GM18873 (cell line): Measurements from ENCODE around the gene FHDC1.

ENCODE experiments used
- ATAC-seq: cut with Tn5 transposase; IDR thresholded peaks from one replicate; pipeline ENCODE4 v1.9.1; 2021; ENCODE audit warnings: mild to moderate bottlenecking, moderate library complexity, moderate number of reproducible peaks; ENCODE audit not compliant: unreplicated experiment, low FRiP score

FHDC1 gene

DNA sequence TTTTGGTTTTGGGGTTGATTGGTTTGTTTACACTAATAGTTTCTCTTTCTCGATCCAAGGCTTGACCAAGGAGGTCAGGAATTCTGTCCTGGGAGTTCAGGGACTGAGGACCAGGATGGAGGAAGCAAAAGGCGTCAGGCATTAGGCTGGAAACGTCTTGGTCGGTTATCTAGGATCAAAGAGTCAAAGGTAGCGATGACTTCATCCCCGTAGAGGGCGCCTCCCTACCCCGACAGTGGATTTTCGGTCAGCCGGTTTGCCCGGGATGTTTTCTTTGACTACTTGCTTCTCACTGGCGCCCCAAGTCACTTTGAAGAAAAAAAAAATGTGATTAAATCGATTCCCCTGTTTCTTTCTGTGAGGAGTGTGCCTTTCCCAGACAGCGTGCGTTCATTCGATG lies 980 bp upstream of the FHDC1 start:
- ATAC-seq: no peak

DNA sequence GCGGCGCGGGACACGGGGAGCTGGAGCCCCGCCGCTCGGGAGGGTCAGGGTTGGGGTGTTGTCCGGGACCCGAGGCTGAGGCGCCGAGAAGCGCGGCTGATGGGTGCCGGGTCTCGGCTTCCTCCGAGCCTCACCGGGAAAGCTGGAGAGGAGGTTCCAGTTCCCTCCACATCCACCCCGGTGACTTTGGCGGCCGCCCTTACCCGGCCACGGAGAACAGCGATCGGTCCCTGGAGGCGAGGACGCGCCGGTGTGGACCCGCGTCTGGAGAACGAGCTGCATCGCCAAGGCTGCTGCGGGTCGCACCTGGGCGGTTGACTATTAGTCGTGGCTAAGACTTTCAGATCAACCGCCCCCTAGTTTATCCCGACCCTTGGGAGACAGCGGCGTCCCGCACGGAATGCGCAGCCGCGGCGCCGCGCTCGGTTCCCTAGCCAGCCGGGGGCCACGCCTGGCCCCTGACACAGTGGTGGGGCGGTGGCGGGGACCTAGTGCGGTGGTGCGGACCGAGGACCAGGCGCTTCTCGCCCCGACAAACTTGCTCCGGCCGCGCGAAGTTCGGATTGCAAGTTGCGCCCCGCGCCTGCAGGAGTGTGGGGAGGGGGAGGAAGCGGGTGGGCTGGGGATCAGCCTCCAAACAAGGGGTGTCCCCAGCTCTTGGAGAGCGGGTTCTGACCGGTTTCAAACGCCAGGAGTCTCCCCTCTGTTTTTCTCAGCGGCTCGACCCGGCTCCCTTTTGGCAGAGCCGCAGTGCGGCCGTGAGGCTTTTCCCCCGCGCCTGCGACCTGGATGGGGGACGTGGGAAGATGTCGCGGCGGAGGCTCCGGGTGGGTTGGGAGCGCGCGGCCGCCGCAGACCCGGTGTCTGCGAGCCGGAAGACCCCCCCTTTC lies 568 bp downstream of the FHDC1 start:
- ATAC-seq: no peak

DNA sequence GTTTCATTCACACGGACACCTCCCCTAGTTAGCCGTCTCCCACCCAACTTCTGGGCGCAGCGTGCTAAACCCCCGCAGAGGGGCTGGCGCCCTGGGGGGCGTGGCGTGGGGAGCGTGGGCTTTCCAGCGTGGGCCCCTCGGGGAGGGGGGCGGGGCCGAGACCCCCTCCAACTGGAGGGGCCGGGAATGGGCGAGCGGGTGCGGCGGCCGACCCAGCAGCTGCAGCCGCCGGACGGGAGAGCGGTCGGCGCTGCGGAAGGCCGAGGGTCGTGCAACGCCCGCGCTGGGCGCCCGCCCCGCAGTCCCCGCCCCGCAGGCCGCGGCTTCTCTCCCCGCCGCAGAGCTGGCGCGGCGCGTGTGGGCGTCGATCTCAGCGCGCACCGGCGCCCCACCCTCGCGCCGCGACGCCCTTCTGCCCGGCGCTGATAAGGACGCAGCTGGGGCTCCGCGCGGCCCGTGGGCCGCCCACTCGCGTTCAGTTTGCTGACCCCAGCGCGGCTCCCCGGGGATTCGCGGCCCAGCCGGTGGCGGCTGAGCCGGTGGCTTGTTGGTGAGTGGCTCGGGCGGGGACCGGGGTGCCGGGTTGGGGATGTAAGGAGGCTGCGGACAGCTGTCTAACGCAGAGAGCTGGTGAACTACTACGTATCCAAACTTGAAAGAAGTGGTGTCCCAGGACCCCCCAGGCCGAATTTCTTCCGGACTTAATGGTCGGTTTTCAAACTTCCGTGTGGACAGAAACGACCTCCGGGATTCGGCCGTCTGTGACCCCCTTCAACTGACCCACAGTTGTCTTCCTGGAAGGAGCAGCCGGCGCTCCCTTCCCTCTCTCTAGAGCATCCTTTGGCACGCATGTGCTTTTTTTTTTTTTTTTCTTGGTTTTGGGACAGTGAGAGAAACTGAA lies 1.5 kb downstream of the FHDC1 start:
- ATAC-seq: no peak

DNA sequence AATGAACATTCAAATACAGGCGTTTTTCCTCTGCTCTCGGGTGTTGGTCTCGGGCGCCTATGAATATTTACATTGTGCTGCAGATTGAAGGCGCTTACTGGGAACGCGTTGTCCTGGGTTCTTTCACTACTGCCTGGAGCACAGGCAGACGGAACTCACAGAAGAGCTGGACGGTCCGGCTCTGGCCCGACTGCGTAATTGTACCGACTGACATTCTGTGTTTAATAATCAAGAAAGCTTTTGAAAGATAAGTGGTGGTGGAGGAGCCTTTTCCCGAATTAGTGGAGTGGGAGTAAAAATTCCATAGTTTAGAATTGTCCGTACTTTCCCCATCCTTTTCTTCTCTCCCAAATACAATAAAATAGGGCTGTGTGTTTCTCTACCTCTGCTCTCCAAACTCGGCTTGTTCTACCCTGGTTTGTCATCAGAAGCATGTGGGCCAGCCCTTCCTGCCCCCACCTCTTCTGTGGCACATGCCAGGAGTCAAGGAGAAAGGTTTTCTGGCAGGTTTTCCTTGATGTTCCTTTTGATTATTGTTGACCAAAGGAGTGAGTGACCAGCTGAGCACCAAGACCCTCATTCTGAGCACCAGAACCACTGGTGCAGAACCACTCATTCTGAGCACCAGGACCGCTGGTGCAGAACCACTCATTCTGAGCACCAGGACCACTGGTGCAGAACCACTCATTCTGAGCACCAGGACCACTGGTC lies 2.3 kb downstream of the FHDC1 start:
- ATAC-seq: no peak

DNA sequence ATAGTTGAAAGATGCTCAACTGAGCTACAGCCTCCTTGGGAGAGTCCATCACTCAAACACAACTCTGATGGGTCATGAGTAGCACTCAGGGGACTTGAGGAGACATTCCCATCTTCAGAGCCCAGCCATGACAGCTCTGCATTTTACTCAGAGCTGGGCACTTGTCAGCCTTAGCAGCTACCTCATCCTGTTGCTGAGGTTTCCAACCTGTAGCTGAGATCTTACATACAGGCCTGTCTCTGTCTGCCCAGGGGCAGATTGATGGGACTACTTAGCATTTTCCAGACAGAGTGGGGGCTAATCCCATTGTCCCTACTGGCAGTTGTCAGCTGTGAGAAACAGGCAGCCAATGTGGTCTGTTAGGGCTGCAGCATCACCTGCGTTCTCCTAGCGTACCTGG lies 3.5 kb downstream of the FHDC1 start:
- ATAC-seq: no peak

DNA sequence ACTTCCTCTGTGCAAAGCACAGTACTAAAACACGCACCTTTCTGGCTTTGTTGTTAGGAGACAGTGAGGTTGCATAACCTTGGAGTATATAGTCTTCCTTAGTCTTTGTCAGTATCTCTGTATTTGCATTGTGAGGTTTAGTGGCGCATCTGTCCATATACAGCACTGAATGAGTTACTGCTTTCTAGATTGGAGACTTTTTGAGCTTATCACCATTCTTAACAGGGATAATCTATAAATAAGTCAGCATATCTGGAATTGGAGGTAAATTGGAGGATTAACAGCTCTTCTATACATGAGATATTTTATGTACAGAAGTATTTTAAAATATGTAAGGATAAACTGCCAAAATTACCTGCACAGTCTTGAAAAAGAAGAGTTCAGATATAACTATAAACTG lies 4.3 kb downstream of the FHDC1 start:
- ATAC-seq: no peak

DNA sequence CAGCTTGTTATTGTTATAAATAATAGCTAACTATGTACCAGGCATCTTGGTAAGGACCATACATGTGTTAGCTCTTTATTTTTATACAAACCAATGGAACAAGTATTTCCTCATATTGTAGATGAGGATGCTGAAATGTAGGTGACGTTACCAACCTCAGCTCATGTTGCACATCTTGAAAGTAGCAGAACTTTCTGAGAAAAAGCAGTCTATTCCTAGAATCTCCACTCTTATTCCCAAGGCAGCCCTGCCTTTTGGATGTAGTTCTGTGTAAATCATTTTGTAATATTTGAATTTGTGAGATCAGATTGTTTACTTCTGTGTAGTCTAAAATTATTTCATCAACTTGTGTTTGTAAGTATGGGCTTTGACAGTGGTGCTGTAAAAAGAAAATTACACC lies 5.3 kb downstream of the FHDC1 start:
- no peak for ATAC-seq

DNA sequence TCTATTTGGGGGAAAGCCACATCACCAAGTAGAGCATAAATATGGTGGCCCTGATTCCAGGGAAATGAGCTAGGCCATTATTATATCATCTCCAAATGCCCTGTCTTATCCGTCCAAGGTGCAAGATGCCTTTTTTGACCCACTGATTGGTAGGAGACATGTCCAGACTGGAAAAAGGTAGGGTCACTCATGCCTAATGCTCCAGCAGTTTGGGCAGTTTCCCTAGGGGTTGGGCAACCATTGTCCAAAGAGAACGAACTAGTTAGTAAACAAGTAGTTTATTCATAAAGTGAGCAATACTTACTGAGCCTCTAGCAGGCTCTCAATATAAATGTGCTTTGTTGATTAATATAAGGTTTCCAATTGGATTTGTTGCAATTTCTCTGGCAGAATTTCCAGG lies 6.2 kb downstream of the FHDC1 start:
- no peak for ATAC-seq

DNA sequence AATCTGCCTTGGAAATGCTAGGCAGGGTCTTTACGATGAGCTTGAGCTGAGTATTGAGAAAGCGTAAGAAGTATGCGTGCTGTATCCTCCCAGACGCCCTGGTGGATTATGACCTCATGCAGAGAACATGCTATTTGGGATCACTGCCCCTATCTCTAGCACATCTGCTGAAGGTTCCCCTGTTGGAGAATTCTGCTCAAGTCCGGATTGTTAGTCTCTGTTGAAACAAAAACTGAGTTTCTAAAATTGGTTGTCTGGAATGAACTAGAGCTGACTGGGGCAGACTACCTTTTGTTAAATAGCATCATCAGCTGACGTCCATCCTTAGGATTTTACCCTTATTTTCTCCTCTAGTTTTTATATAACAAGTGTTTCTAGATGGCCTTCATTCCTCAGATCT lies 7.5 kb downstream of the FHDC1 start:
- ATAC-seq: no peak

DNA sequence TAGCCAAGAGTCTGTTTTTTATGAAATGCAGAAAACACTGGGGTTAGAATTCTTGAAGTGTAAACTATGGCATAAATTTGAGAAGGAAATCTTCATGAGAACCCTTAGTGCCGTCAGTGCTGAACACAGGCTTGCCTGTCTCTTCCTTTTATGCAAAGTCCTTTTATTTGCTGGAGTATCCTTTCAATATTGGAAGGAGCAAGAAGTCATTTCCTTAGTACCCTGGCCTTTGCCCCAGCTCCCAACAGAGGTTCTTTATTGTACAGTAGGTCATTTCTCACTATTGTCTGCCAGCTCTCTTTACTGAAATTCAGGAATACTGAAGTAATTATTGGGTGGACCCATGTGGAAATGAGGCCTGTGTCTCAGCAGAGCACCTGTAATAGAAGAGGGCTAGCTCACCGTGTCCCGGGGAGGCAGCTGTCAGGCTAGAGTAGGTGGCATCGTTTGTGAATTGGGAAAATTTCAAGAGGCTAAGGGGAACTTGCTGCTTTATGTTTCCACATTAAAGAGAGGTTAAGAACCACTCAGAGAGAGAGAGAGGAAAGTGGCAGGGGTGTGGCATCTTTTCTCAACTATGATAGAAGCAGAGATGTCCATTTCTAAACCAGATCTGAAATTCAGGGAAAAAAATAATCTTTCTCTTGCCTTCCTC lies 8.7 kb downstream of the FHDC1 start:
- no peak for ATAC-seq

DNA sequence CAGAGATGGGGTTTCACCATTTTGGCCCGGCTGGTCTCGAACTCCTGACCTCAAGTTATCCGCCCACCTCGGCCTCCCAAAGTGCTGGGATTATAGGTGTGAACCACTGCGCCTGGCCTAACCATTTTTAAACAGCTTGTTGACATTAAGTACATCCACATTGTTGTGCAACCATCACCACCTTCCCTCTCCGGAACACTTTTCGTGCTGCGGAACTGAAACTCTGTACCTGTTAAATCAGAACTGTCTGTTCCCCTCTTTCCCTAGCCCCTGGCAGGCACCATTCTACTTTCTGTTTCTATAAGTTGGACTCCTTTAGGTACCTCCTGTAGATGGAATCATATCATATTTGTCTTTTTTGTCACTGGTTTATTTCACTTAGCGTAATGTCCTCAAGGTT lies 9.5 kb downstream of the FHDC1 start:
- no peak for ATAC-seq

DNA sequence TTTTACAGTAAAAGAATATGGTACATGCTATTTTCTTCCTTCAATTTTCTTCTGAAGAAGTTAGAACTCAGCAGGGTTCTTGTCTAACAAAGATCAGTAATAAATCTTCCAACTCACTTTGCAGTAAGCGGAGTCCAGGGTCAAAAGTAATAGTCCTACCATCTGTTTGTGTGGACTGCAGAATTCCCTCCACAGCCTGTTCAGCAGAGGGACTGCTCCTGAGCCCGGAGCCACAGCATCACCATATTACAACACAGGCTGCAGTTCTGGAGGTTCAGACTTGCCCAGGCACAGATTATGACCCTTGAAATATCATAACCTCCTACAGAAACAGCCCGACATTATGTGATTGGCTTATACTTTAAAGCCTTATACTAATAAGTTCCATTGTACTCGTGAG lies 10.3 kb downstream of the FHDC1 start:
- ATAC-seq: no peak

DNA sequence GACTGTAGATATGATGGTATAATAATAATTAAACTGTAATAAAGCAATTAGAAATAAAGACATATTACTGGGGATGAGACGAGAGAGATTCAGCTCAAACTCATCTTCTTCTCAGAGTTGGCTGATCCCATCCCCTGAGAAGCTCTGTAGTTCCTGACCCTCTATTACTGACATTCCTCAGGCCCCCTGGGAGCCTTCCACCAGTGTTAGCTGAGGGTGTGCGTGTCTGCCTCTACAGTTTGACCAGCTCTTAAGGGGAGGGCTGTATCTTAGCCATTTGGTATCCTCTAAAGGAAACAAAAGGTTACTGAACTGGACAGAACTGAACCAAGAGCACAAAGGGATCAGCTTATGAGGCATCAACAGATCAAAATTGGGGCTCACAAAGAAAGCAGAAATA lies 11.2 kb downstream of the FHDC1 start:
- ATAC-seq: no peak

DNA sequence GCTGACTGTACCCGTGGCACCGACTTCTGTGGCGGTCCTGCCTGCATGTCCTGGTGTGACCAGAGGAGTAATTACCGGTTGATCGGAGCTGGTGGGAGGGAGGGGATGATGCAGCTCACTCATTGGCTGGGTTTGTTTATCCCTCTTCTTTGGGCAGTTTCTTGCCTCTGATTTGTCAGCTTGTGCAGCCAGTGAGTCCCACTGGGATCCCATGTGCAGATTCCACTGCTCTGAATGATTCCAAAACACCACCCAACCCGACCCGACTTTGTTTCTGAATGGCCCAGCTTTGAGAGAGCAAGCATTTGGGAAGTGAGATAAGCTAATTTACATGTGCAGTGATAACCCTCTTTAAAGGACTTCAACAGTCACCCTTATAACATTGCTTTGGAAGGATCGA lies 13.8 kb downstream of the FHDC1 start:
- ATAC-seq: no peak

DNA sequence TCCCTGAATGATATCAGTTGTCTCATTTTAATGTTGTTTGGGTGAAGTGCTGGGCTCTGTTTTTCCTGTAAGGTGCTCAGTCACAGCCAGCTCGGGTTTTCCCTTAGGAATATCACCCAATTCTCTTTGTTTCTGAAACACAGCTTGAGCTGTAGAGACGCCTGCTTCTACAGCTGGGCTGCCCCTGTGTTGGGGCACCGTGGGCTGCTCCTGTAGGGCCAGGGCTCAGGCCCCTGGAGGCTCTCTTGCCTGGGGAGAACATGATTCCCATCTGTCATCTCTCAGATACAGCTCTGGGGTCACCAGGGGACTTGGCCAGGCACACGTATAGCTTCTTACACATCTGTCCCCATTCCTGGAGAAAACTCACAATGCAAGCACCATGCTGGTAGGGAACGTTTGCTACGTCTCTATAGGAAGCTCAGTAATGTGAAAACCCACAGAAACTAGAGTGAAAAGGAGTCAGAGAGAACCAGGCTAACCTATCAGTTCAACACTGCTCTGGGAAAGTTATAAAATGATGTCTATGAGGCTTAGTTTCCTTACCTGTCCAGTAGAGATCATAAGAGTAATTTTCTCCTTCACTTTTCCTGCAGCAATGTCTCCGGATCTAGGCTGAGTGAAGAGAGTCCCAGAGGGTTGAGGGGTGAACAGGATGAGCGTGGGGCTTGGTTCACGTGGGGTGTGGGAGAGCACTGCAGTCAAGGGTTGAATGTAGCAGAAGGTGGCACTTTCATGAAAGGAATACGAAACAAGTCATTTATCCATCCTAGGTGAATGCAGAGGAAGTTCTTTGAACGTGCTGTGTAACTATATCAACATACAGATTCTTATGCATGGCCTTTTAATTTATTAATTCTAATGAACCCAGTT lies 14.5 kb downstream of the FHDC1 start:
- ATAC-seq: no peak

DNA sequence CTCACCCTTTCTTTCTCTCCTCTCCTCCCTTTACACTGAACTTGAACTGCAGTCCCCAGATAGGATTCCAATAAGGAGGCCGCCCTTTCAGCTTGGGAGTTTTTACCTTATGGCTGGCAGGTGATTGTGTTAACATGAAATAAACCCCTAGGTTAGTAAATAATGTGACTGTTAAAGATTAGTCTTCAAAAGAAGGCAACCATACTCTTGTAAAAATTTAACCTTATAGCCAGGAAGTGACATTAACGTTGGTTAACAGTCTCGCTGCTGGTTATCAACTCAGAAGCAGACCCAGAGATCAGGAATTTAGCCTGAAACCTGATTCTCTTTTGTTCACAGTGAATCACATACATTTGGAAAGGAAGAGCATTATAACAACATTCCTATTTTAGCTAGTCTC lies 15.2 kb downstream of the FHDC1 start:
- no peak for ATAC-seq

DNA sequence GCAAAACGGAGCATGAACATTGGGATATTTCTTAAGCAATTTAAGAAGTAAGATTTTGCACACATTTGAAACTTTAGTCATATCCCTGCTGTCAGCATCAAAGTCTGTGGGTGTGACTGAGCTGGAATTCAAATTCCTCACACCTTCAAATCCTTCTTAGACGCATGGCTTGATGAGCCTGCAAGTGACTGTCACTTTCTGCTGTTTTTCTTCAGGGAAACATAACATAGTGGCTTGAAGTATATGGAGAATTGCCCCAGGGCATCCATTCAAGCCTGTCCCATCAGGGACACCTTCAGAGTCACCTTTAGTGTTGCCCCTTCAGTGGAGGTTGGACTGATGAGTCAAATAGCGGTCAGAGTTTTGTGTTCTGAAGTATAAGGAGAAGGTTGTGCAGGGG lies 17.4 kb downstream of the FHDC1 start:
- ATAC-seq: no peak

DNA sequence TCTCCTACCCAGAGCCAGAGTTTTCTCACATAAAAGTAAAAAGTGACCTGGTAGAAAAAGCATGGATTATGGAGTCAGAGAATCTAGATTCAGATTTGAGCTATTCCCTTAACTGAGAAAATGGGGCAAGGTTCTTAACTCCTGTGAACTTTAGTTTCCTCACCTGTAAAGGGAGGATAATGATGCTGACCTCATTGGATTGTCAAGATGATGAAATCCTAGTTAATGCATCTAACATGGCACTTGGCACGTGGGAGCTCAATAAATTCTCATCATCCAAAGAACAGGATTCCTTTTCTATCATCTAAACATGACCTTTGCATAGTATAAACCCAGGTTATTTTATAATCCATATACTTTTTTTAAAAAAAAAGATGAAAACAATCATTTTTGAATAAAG lies 18.6 kb downstream of the FHDC1 start:
- no peak for ATAC-seq

DNA sequence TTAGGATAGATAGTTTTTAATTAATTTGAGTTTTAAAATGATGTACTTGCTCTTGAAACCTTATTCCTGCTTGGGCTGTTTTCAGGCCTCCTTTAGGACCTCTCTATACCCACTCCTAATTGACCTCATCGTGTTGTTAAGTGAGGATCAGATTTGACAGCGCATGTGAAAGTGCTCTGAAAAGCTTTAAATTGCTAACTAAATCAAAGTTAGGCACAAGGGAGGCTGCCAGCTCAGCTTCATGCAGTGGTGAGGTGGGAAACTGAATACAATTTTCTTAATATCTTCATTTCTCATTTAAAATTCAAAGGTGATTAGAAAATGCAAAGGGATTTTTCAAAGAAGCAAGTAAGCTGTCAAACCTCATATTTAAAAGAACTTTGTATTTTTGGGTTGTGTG lies 20.0 kb downstream of the FHDC1 start:
- no peak for ATAC-seq
